ENCODE measurements around the gene PPP6R1.

Gene PPP6R1

DNA sequence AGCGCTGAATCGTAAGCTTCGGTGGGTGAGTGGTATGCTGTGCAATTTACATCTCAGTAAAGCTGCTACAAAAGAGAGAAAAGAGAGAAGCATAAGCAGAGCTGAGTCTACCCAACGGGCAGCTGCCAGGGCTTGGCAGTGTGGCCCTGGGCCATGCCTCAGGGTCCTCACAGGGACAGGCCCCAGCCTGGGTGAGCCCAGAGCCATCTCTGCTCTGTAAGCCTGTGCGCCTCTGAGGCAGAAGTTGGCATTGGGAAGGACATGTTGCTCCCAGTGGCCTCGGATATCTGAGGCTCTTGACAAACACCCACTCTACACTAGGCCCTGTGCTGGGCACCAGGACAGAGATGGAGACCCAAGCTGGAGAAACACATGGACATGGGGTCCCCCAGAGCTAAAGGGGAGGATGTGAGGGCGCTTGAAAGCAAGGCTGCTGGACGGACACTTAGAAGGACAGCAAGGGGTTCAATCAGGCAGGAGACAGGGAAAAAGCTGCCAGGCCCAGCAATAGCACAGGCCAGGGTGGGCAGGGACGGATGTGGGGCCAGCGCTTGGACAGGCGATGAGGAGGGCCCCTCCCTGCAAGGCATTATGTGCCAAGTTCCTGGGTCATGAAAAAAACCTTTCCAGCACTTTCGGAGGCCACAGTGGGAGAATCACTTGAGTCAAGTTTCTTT, 14.7 kb downstream of the PPP6R1 start:
- Histone ChIP-seq H3K9me3 (replicated peaks in 1 of 2; ENCODE audit: control insufficient read depth in 2 of 2, insufficient read depth in 1 of 2, low read depth in 1 of 2, low read length in 2 of 2) (peaks cover 0 to 2% of the 10 kb centered on the region in 2 donors), H2BK120ac (ENCODE audit: low read depth, low read length) (no peak overlapping the region), H3K9ac (ENCODE audit: low read depth, low read length, poor library complexity) (no peak overlapping the region), H3K79me1 (ENCODE audit: low read depth, low read length) (peaks cover 23% of the 10 kb centered on the region), H3K18ac (ENCODE audit: low read length) (no peak overlapping the region), H3K27ac (replicated peaks; ENCODE audit: low read length) (no peak overlapping the region), H4K91ac (ENCODE audit: low read depth, low read length, poor library complexity) (no peak overlapping the region), H2AK5ac (ENCODE audit: low read depth, low read length) (no peak overlapping the region), H2AFZ (ENCODE audit: low read length) (no peak overlapping the region), H3K4me1 (ENCODE audit: control insufficient read depth in 2 of 2, insufficient read depth in 1 of 2, low read depth in 1 of 2, low read length in 2 of 2) (no peaks in the 10 kb centered on the region), H3K4me3 (ENCODE audit: low read length in 2 of 2) (no peak overlapping the region), H3K14ac (ENCODE audit: low read length) (no peak overlapping the region), H2BK5ac (ENCODE audit: low read length) (peak overlapping the region; percentile 24), H3K4ac (ENCODE audit: low read length) (no peak overlapping the region), H3K23ac (ENCODE audit: low read depth, low read length, poor library complexity) (no peak overlapping the region), H2BK15ac (ENCODE audit: low read length) (no peak overlapping the region), H3K4me2 (ENCODE audit: insufficient read depth, low read length, poor library complexity, severe bottlenecking) (no peak overlapping the region), H3K27me3 (ENCODE audit: control insufficient read depth in 3 of 3, insufficient read depth in 3 of 3, low read depth in 1 of 3, low read length in 3 of 3) (no peaks in the 10 kb centered on the region), H3K36me3 (replicated peaks in 1 of 2; ENCODE audit: control insufficient read depth in 2 of 2, insufficient read depth in 2 of 2, low read length in 2 of 2) (peaks cover 54 to 83% of the 10 kb centered on the region in 2 donors), H4K8ac (ENCODE audit: low read depth, low read length) (no peak overlapping the region), H2BK12ac (ENCODE audit: low read length) (no peak overlapping the region)
- DNase-seq (ENCODE audit: low spot score), result no peak
- no CpG with 5 or more reads among the region's 12 CpGs for WGBS, 2 donors (ENCODE audit: extremely low coverage in 2 of 2, insufficient read length in 2 of 2, insufficient replicate concordance in 1 of 2)

DNA sequence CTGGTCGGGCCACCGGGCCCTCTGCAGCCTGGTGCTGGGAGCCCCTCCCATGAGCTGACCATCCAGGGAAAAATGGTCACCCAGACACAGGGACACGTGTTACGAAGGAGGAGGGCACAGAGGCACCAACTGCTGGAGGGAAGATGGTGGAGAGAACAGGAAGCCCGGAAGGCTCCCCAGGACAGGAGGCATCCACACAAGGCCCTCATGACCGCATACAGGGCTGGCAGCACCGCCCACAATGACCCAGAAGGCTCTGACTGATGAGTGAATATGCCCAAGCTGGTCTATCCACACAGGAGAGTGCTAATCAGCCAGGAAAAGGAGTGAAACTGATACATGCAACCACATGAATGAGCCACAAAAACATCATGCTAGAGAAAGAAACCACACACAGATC, 16.3 kb downstream of the PPP6R1 start:
- no peak overlapping the region for H4K91ac ChIP-seq (ENCODE audit: low read depth, low read length, poor library complexity)
- no peak overlapping the region for H2AK5ac ChIP-seq (ENCODE audit: low read depth, low read length)
- no peaks in the 10 kb centered on the region for H3K27me3 ChIP-seq (ENCODE audit: control insufficient read depth in 3 of 3, insufficient read depth in 3 of 3, low read depth in 1 of 3, low read length in 3 of 3)
- no peak overlapping the region for H2BK15ac ChIP-seq (ENCODE audit: low read length)
- no peak overlapping the region for H2BK5ac ChIP-seq (ENCODE audit: low read length)
- H3K79me1 ChIP-seq (ENCODE audit: low read depth, low read length), result peaks cover 12% of the 10 kb centered on the region
- no peak overlapping the region for H3K23ac ChIP-seq (ENCODE audit: low read depth, low read length, poor library complexity)
- H3K9me3 ChIP-seq (replicated peaks in 1 of 2; ENCODE audit: control insufficient read depth in 2 of 2, insufficient read depth in 1 of 2, low read depth in 1 of 2, low read length in 2 of 2), result peaks cover 0 to 1% of the 10 kb centered on the region in 2 donors
- peaks cover 61 to 92% of the 10 kb centered on the region in 2 donors for H3K36me3 ChIP-seq (replicated peaks in 1 of 2; ENCODE audit: control insufficient read depth in 2 of 2, insufficient read depth in 2 of 2, low read length in 2 of 2)
- H3K14ac ChIP-seq (ENCODE audit: low read length), result no peak overlapping the region
- no peak overlapping the region for H3K4me3 ChIP-seq (ENCODE audit: low read length in 2 of 2)
- H2AFZ ChIP-seq (ENCODE audit: low read length), result no peak overlapping the region
- H2BK12ac ChIP-seq (ENCODE audit: low read length), result no peak overlapping the region
- H3K27ac ChIP-seq (replicated peaks; ENCODE audit: low read length), result no peak overlapping the region
- H2BK120ac ChIP-seq (ENCODE audit: low read depth, low read length), result no peak overlapping the region
- no CpG with 5 or more reads among the region's 7 CpGs for WGBS, 2 donors (ENCODE audit: extremely low coverage in 2 of 2, insufficient read length in 2 of 2, insufficient replicate concordance in 1 of 2)
- no peaks in the 10 kb centered on the region for H3K4me1 ChIP-seq (ENCODE audit: control insufficient read depth in 2 of 2, insufficient read depth in 1 of 2, low read depth in 1 of 2, low read length in 2 of 2)
- no peak overlapping the region for H3K18ac ChIP-seq (ENCODE audit: low read length)
- no peak for DNase-seq (ENCODE audit: low spot score)
- H3K4me2 ChIP-seq (ENCODE audit: insufficient read depth, low read length, poor library complexity, severe bottlenecking), result no peak overlapping the region
- H3K4ac ChIP-seq (ENCODE audit: low read length), result no peak overlapping the region
- H4K8ac ChIP-seq (ENCODE audit: low read depth, low read length), result no peak overlapping the region
- no peak overlapping the region for H3K9ac ChIP-seq (ENCODE audit: low read depth, low read length, poor library complexity)

DNA sequence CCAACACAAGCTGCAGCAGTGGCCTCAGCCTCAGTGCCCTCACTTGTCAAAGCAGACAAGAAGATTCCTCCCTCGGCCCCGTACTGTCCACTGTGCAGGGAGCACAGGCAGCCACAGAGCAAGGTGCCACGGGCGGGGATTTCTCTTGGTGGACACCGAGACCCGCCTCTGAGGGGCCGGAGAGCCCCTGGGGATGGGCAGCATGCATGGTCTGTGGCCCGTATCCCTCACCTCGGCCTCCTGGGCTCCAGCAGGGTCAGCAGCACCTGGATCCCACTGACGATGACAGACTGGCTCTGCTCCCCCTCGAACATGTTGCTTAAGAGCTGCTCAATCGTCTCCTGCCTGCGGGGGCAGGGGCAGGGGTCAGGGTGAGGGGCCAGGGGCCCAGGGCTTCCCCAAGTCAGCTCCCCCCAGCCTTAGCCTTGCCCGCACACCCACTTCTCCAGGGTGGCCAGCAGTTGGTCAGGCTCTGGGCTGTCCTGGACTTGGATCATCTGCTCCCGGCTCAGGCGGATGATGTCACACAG, 16.8 kb downstream of the PPP6R1 start:
- WGBS, 2 donors (ENCODE audit: extremely low coverage in 2 of 2, insufficient read length in 2 of 2, insufficient replicate concordance in 1 of 2), result no CpG with 5 or more reads among the region's 16 CpGs
- Histone ChIP-seq H3K4ac (ENCODE audit: low read length) (no peak overlapping the region), H3K18ac (ENCODE audit: low read length) (no peak overlapping the region), H3K14ac (ENCODE audit: low read length) (no peak overlapping the region), H3K4me1 (ENCODE audit: control insufficient read depth in 2 of 2, insufficient read depth in 1 of 2, low read depth in 1 of 2, low read length in 2 of 2) (no peaks in the 10 kb centered on the region), H3K27me3 (ENCODE audit: control insufficient read depth in 3 of 3, insufficient read depth in 3 of 3, low read depth in 1 of 3, low read length in 3 of 3) (no peaks in the 10 kb centered on the region), H3K79me1 (ENCODE audit: low read depth, low read length) (peaks cover 11% of the 10 kb centered on the region), H2BK15ac (ENCODE audit: low read length) (no peak overlapping the region), H2AK5ac (ENCODE audit: low read depth, low read length) (no peak overlapping the region), H3K9me3 (replicated peaks in 1 of 2; ENCODE audit: control insufficient read depth in 2 of 2, insufficient read depth in 1 of 2, low read depth in 1 of 2, low read length in 2 of 2) (peaks cover 0 to 2% of the 10 kb centered on the region in 2 donors), H4K91ac (ENCODE audit: low read depth, low read length, poor library complexity) (no peak overlapping the region), H3K4me3 (ENCODE audit: low read length in 2 of 2) (no peak overlapping the region), H4K8ac (ENCODE audit: low read depth, low read length) (no peak overlapping the region), H3K36me3 (replicated peaks in 1 of 2; ENCODE audit: control insufficient read depth in 2 of 2, insufficient read depth in 2 of 2, low read length in 2 of 2) (peaks cover 66 to 94% of the 10 kb centered on the region in 2 donors), H3K23ac (ENCODE audit: low read depth, low read length, poor library complexity) (no peak overlapping the region), H2BK12ac (ENCODE audit: low read length) (no peak overlapping the region), H3K4me2 (ENCODE audit: insufficient read depth, low read length, poor library complexity, severe bottlenecking) (no peak overlapping the region), H2BK120ac (ENCODE audit: low read depth, low read length) (no peak overlapping the region), H2BK5ac (ENCODE audit: low read length) (no peak overlapping the region), H2AFZ (ENCODE audit: low read length) (no peak overlapping the region), H3K27ac (replicated peaks; ENCODE audit: low read length) (no peak overlapping the region), H3K9ac (ENCODE audit: low read depth, low read length, poor library complexity) (no peak overlapping the region)
- no peak for DNase-seq (ENCODE audit: low spot score)

DNA sequence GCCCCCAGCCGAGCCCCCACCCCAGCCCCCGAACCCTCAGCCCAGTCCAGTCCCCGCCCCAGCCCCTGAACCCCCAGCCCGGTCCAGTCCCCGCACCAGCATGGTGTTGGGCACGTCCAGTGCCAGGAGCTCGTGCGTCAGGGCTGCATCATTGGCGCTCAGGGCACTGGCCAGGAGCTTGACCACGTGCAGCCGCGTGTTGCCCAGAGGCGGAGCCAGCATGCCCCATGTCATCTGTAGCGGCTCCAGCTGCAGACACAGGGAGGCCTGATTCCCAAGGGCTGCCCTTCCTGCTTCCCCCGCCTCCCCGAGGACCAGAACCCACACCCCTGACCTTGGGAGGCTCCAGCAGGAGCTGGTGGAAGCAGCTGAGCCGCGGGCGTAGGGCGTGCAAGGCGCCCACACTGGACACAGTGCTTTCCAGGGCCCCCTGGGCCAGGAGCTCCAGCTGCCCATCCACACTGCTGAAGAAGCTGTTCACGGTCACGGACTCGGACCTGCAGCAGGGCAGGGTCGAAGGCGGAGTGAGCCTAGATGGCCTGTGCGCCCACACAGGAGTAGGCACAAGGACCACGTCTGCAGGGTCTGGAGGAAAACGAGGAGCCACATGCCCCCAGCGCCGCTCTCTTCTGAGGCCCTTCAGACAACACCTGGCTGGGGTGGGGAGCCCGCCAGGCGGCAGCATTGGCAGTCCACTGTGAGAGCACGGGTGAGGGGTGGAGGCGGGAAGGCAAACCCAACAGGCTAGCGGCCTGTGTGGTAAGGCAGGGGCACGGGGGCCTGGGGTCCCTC, 17.5 kb downstream of the PPP6R1 start:
- no peak overlapping the region for H2AK5ac ChIP-seq (ENCODE audit: low read depth, low read length)
- no peak overlapping the region for H3K4ac ChIP-seq (ENCODE audit: low read length)
- no CpG with 5 or more reads among the region's 37 CpGs for WGBS, 2 donors (ENCODE audit: extremely low coverage in 2 of 2, insufficient read length in 2 of 2, insufficient replicate concordance in 1 of 2)
- no peak overlapping the region for H3K9ac ChIP-seq (ENCODE audit: low read depth, low read length, poor library complexity)
- H2BK120ac ChIP-seq (ENCODE audit: low read depth, low read length), result no peak overlapping the region
- H3K4me2 ChIP-seq (ENCODE audit: insufficient read depth, low read length, poor library complexity, severe bottlenecking), result no peak overlapping the region
- no peak overlapping the region for H4K91ac ChIP-seq (ENCODE audit: low read depth, low read length, poor library complexity)
- H3K14ac ChIP-seq (ENCODE audit: low read length), result peak overlapping the region; percentile 31
- peaks cover 0 to 5% of the 10 kb centered on the region in 2 donors for H3K9me3 ChIP-seq (replicated peaks in 1 of 2; ENCODE audit: control insufficient read depth in 2 of 2, insufficient read depth in 1 of 2, low read depth in 1 of 2, low read length in 2 of 2)
- no peak overlapping the region for H3K27ac ChIP-seq (replicated peaks; ENCODE audit: low read length)
- H2BK15ac ChIP-seq (ENCODE audit: low read length), result no peak overlapping the region
- no peak for DNase-seq (ENCODE audit: low spot score)
- peaks cover 69 to 94% of the 10 kb centered on the region in 2 donors for H3K36me3 ChIP-seq (replicated peaks in 1 of 2; ENCODE audit: control insufficient read depth in 2 of 2, insufficient read depth in 2 of 2, low read length in 2 of 2)
- no peak overlapping the region for H3K4me3 ChIP-seq (ENCODE audit: low read length in 2 of 2)
- H3K79me1 ChIP-seq (ENCODE audit: low read depth, low read length), result peaks cover 11% of the 10 kb centered on the region
- no peaks in the 10 kb centered on the region for H3K4me1 ChIP-seq (ENCODE audit: control insufficient read depth in 2 of 2, insufficient read depth in 1 of 2, low read depth in 1 of 2, low read length in 2 of 2)
- H3K18ac ChIP-seq (ENCODE audit: low read length), result no peak overlapping the region
- no peak overlapping the region for H2BK12ac ChIP-seq (ENCODE audit: low read length)
- no peak overlapping the region for H2AFZ ChIP-seq (ENCODE audit: low read length)
- H2BK5ac ChIP-seq (ENCODE audit: low read length), result no peak overlapping the region
- H3K27me3 ChIP-seq (ENCODE audit: control insufficient read depth in 3 of 3, insufficient read depth in 3 of 3, low read depth in 1 of 3, low read length in 3 of 3), result no peaks in the 10 kb centered on the region
- H4K8ac ChIP-seq (ENCODE audit: low read depth, low read length), result no peak overlapping the region
- peak overlapping the region; percentile 65 for H3K23ac ChIP-seq (ENCODE audit: low read depth, low read length, poor library complexity)
